Immature natural killer cell (primary cell): ENCODE data around the gene TSPAN17. TPM values are rescaled to one million over a fixed set of nuclear protein-coding genes. Genes with fewer than 3 reads are reported as not detected.

ENCODE experiments used
- DNase-seq, 3 donors: peaks; one replicate each; pipeline ENCODE4 v3.0.0; 2022; ENCODE audit warnings: mixed read lengths in 1 of 3
- H3K27ac Mint-ChIP-seq, 6 donors: one replicate each; pipeline ENCODE4 v1.8.0; 2020; ENCODE audit warnings: mixed read lengths in 6 of 6, mild to moderate bottlenecking in 5 of 6, inconsistent platforms in 4 of 6, moderate library complexity in 3 of 6
- H3K27me3 Mint-ChIP-seq, 3 donors: one replicate each; pipeline ENCODE4 v1.8.0; 2020 to 2021; ENCODE audit warnings: low read depth in 3 of 3, mild to moderate bottlenecking in 3 of 3, mixed read lengths in 3 of 3, moderate library complexity in 3 of 3, inconsistent platforms in 1 of 3
- H3K36me3 Mint-ChIP-seq, 3 donors: one replicate each; pipeline ENCODE4 v1.8.0; 2020; ENCODE audit warnings: mixed read lengths in 3 of 3, inconsistent platforms in 2 of 3, mild to moderate bottlenecking in 2 of 3
- H3K4me1 Mint-ChIP-seq, 2 donors: one replicate each; pipeline ENCODE4 v1.8.0; 2020; ENCODE audit warnings: inconsistent platforms in 2 of 2, mild to moderate bottlenecking in 2 of 2, mixed read lengths in 2 of 2, moderate library complexity in 1 of 2
- H3K4me3 Mint-ChIP-seq, 5 donors: one replicate each; pipeline ENCODE4 v1.8.0; 2020; ENCODE audit warnings: mild to moderate bottlenecking in 5 of 5, mixed read lengths in 5 of 5, inconsistent platforms in 3 of 5, moderate library complexity in 3 of 5
- H3K9me3 Mint-ChIP-seq, 6 donors: one replicate each; pipeline ENCODE4 v1.8.0; 2020; ENCODE audit warnings: mild to moderate bottlenecking in 6 of 6, mixed read lengths in 6 of 6, inconsistent platforms in 4 of 6, moderate library complexity in 3 of 6
- polyA plus RNA-seq, 3 donors: library from polyadenylated mRNA; unstranded; fragments of 300-500 nt; fragmentation: Illumina TruSeq; gene quantifications; one replicate each; pipeline ENCODE4 v1.2.3, GENCODE V29; 2021

TSPAN17 gene
- polyA plus RNA-seq, 3 donors from 2014 or later: 45.2 to 53.0 (median 49.4) TPM

DNA sequence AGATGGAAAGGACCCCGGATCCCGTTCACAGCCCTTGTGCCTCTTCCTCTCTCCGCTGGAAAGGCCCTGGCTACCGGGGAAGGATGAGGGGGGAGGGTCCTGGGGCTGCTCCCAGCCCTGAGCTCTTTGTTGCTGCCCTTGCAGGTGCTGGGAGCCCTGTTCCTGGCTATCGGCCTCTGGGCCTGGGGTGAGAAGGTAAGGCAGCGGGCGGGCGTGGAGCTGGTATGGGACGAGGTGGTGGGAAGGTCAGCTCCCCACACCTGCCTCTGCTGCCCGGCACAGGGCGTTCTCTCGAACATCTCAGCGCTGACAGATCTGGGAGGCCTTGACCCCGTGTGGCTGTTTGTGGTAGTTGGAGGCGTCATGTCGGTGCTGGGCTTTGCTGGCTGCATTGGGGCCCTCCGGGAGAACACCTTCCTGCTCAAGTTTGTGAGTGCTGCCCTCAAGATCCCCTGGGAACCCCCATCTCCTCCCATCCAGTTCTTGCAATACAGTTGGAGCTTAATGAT lies 4.2 kb downstream of the TSPAN17 start:
- Mint-ChIP-seq H3K27me3 (peaks cover 4 to 8% (median 5%) of the 10 kb centered on the region in 3 donors), H3K4me1 (peaks cover 65 to 67% of the 10 kb centered on the region in 2 donors), H3K27ac (peak overlapping the region in 3 of 6 donors; percentile 20 to 58 (median 24)), H3K4me3 (peak overlapping the region in 2 of 5 donors; percentile 21 to 35), H3K36me3 (peaks cover 3 to 19% (median 15%) of the 10 kb centered on the region in 3 donors), H3K9me3 (no peaks in the 10 kb centered on the region)
- no peak for DNase-seq

DNA sequence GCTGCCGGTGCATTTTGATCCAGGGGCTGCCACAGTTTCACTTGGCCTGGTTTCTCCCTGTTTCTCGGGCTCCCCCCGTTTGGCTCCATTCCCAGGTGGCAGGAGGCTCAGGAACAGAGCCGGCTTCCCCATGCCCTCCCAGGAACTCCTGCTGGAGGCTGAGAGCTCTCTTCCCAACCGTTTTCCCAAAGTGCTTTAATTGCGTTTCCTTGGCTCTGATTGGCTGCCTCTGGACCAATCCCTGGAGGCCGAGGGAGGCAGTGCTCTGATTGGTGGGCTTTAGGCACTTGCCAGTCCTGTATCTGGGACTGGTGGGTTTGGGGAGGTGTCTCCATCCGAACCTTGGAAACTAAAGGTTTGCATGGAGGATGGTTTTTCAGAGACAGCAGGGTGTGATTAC lies 4.9 kb downstream of the TSPAN17 start:
- Mint-ChIP-seq H3K27ac (peak overlapping the region in 1 of 6 donors; percentile 24), H3K9me3 (no peaks in the 10 kb centered on the region), H3K36me3 (peaks cover 3 to 19% (median 15%) of the 10 kb centered on the region in 3 donors), H3K4me1 (peaks cover 59 to 62% of the 10 kb centered on the region in 2 donors), H3K27me3 (peaks cover 4 to 8% (median 5%) of the 10 kb centered on the region in 3 donors), H3K4me3 (no peak overlapping the region)
- no peak for DNase-seq

GRCh38 chr5:176653401-176654385 lies 6.4 kb downstream of the TSPAN17 start:
- peaks cover 3 to 23% (median 18%) of the 10 kb centered on the region in 3 donors for H3K36me3 Mint-ChIP-seq
- H3K4me1 Mint-ChIP-seq: peaks cover 62 to 64% of the 10 kb centered on the region in 2 donors
- peak overlapping the region; percentile 65 to 78 (median 68) for H3K27ac Mint-ChIP-seq
- H3K27me3 Mint-ChIP-seq: peaks cover 4 to 8% (median 5%) of the 10 kb centered on the region in 3 donors
- H3K9me3 Mint-ChIP-seq: no peaks in the 10 kb centered on the region
- peak; percentile 62 to 69 (median 63) for DNase-seq
- H3K4me3 Mint-ChIP-seq: peak overlapping the region; percentile 1 to 45 (median 19)

- DNase-seq: no peak
- Mint-ChIP-seq H3K4me1 (peaks cover 60 to 65% of the 10 kb centered on the region in 2 donors), H3K4me3 (no peak overlapping the region), H3K9me3 (no peaks in the 10 kb centered on the region), H3K36me3 (peaks cover 3 to 23% (median 18%) of the 10 kb centered on the region in 3 donors), H3K27me3 (peaks cover 4 to 8% (median 5%) of the 10 kb centered on the region in 3 donors), H3K27ac (no peak overlapping the region)
Observed at GRCh38 chr5:176654856-176655255, 7.6 kb downstream of the TSPAN17 start.

- H3K36me3 Mint-ChIP-seq: peaks cover 3 to 23% (median 18%) of the 10 kb centered on the region in 3 donors
- no peak for DNase-seq
- peaks cover 3 to 5% (median 4%) of the 10 kb centered on the region in 3 donors for H3K27me3 Mint-ChIP-seq
- H3K9me3 Mint-ChIP-seq: no peaks in the 10 kb centered on the region
- H3K27ac Mint-ChIP-seq: no peak overlapping the region
- H3K4me1 Mint-ChIP-seq: peaks cover 48 to 56% of the 10 kb centered on the region in 2 donors
- H3K4me3 Mint-ChIP-seq: no peak overlapping the region
Observed at GRCh38 chr5:176656467-176656990, 9.2 kb downstream of the TSPAN17 start.

DNA sequence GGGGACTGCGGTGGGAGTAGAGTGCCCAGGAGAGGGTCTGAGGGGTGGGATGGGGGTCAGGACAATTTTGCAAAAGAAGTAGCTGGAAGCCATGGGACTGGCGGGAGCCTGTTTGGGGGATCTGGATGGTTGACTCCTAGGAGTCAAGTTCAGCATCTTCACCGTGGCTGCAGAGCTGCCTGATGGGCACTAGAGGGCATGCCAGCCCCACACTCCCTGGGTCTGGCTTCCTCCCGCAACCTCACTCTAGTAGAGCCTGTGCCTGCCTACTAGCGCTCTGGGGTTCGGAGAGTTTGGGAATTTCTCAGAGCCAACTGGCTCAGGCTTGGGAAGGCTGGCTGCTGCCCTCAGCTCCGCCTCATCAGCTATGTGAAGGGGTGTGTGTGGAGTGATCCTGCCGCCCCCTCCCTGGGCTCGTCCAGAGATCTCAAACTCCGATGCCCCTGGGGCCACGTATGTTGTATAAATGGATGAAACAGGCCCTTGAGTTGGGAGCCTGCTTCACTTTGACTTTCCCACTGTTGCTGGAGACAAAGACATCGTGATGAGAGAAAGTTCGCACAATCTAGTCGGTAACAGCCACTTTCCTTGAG lies 10.8 kb downstream of the TSPAN17 start:
- H3K4me1 Mint-ChIP-seq: peaks cover 32 to 41% of the 10 kb centered on the region in 2 donors
- peaks cover 3 to 23% (median 18%) of the 10 kb centered on the region in 3 donors for H3K36me3 Mint-ChIP-seq
- DNase-seq: peak; percentile 58 to 67 (median 66)
- H3K27me3 Mint-ChIP-seq: peaks cover 3 to 7% (median 6%) of the 10 kb centered on the region in 3 donors
- peak overlapping the region in 3 of 6 donors; percentile 38 to 53 (median 39) for H3K27ac Mint-ChIP-seq
- no peaks in the 10 kb centered on the region for H3K9me3 Mint-ChIP-seq
- peak overlapping the region; percentile 75 to 85 (median 76) for H3K4me3 Mint-ChIP-seq

GRCh38 chr5:176658817-176659511 lies 11.7 kb downstream of the TSPAN17 start:
- DNase-seq: peak; percentile 55 to 61 (median 58)

GRCh38 chr5:176659512-176659839 lies 12.2 kb downstream of the TSPAN17 start:
- H3K27me3 Mint-ChIP-seq: peaks cover 2 to 9% (median 4%) of the 10 kb centered on the region in 3 donors
- H3K4me1 Mint-ChIP-seq: peaks cover 24 to 31% of the 10 kb centered on the region in 2 donors
- H3K27ac Mint-ChIP-seq: peak overlapping the region in 1 of 6 donors; percentile 13
- no peak for DNase-seq
- H3K9me3 Mint-ChIP-seq: no peaks in the 10 kb centered on the region
- peaks cover 0 to 15% (median 12%) of the 10 kb centered on the region in 3 donors for H3K36me3 Mint-ChIP-seq
- peak overlapping the region in 4 of 5 donors; percentile 76 to 85 (median 78) for H3K4me3 Mint-ChIP-seq

More at GRCh38 chr5:176658817-176659511, 11.7 kb downstream of the TSPAN17 start:
- Mint-ChIP-seq H3K36me3 (peaks cover 0 to 15% (median 12%) of the 10 kb centered on the region in 3 donors), H3K9me3 (no peaks in the 10 kb centered on the region), H3K27ac (peak overlapping the region; percentile 13 to 79 (median 44)), H3K4me1 (peaks cover 24 to 32% of the 10 kb centered on the region in 2 donors), H3K4me3 (peak overlapping the region; percentile 75 to 85 (median 76)), H3K27me3 (peaks cover 0 to 4% (median 4%) of the 10 kb centered on the region in 3 donors)

GRCh38 chr5:176659860-176660461 lies 12.7 kb downstream of the TSPAN17 start:
- H3K4me1 Mint-ChIP-seq: peaks cover 23 to 31% of the 10 kb centered on the region in 2 donors
- H3K9me3 Mint-ChIP-seq: no peaks in the 10 kb centered on the region
- H3K36me3 Mint-ChIP-seq: peaks cover 0 to 15% (median 12%) of the 10 kb centered on the region in 3 donors
- H3K27me3 Mint-ChIP-seq: peaks cover 4 to 9% (median 5%) of the 10 kb centered on the region in 3 donors
- H3K27ac Mint-ChIP-seq: peak overlapping the region in 3 of 6 donors; percentile 8 to 59 (median 30)
- H3K4me3 Mint-ChIP-seq: peak overlapping the region in 3 of 5 donors; percentile 11 to 76 (median 76)
- no peak for DNase-seq

- DNase-seq: no peak
- Mint-ChIP-seq H3K9me3 (no peaks in the 10 kb centered on the region), H3K36me3 (peaks cover 0 to 10% (median 8%) of the 10 kb centered on the region in 3 donors), H3K27me3 (peaks cover 4 to 10% (median 5%) of the 10 kb centered on the region in 3 donors), H3K4me3 (no peak overlapping the region), H3K4me1 (peaks cover 22 to 31% of the 10 kb centered on the region in 2 donors), H3K27ac (no peak overlapping the region)
Observed at GRCh38 chr5:176660530-176660859, 13.2 kb downstream of the TSPAN17 start.

DNA sequence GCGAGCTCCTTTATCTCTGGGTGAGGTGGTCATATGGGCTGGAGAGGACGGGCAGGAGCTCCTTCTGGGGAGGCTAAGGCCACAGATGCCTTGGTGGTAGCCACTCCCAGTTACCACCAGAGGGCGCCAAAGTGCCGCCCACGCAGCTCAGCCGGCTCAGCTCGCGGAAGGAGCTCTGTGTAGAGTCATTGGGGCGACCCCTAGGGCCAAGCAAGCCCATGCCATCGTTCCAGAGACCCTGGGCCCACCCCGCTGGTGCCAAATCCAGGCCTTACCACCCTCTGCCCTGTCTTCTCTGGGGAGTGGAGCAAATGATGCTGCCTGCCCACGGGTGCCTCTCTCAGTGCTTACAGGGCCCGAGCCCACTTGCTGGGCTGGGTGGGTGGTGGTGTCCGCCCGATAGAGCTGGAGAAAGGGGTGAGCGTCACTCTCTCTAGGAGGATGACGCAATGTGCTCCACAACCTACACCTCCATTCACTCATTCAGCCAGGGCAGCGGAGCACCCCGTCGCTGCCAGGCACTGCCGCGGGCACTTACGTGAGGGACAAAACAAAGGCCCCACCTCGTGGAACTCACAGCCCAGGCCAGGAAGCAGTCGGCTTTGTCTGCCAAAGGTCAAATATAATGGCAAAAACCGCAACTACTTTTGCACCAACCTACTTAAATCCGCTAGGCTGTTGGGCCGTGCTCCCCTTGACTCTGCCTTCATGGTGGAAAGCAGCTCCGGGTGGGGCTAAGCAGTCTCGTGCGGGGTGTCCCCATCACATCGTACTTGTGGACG lies 13.8 kb downstream of the TSPAN17 start:
- H3K27me3 Mint-ChIP-seq: peaks cover 5 to 12% (median 7%) of the 10 kb centered on the region in 3 donors
- no peak overlapping the region for H3K27ac Mint-ChIP-seq
- peaks cover 0 to 9% (median 8%) of the 10 kb centered on the region in 3 donors for H3K36me3 Mint-ChIP-seq
- peak overlapping the region in 1 of 5 donors; percentile 21 for H3K4me3 Mint-ChIP-seq
- H3K4me1 Mint-ChIP-seq: peaks cover 22 to 31% of the 10 kb centered on the region in 2 donors
- DNase-seq: peak; percentile 73 to 79 (median 76)
- H3K9me3 Mint-ChIP-seq: no peaks in the 10 kb centered on the region

- Mint-ChIP-seq H3K36me3 (peaks cover 0 to 4% (median 3%) of the 10 kb centered on the region in 3 donors), H3K27me3 (peaks cover 5 to 12% (median 7%) of the 10 kb centered on the region in 3 donors), H3K4me1 (peaks cover 22 to 31% of the 10 kb centered on the region in 2 donors), H3K4me3 (no peak overlapping the region), H3K27ac (no peak overlapping the region), H3K9me3 (no peaks in the 10 kb centered on the region)
- no peak for DNase-seq
Observed at GRCh38 chr5:176661676-176662075, 14.4 kb downstream of the TSPAN17 start.
